GM18519 (cell line): Measurements from ENCODE around the gene PTPRM.

ENCODE experiments used
- ATAC-seq: cut with Tn5 transposase; IDR thresholded peaks from one replicate; pipeline ENCODE4 v1.9.1; 2021; ENCODE audit warnings: mild to moderate bottlenecking, moderate library complexity; ENCODE audit not compliant: unreplicated experiment, low FRiP score

PTPRM gene

GRCh38 chr18:8326763-8327394 is 759.8 kb downstream of the PTPRM start:
- no peak for ATAC-seq

GRCh38 chr18:8328126-8328525 is 761.0 kb downstream of the PTPRM start:
- no peak for ATAC-seq

GRCh38 chr18:8329186-8329771 is 762.2 kb downstream of the PTPRM start:
- no peak for ATAC-seq

- no peak for ATAC-seq
These were observed 763.5 kb downstream of the PTPRM start for GRCh38 chr18:8330575-8330974.

GRCh38 chr18:8332286-8332685 is 765.2 kb downstream of the PTPRM start:
- no peak for ATAC-seq

- ATAC-seq, result no peak
These were observed 766.8 kb downstream of the PTPRM start for GRCh38 chr18:8333961-8334360.

- no peak for ATAC-seq
These were observed 770.1 kb downstream of the PTPRM start for GRCh38 chr18:8337211-8337610.

GRCh38 chr18:8339210-8339609 is 772.1 kb downstream of the PTPRM start:
- no peak for ATAC-seq

- ATAC-seq, result no peak
These were observed 772.8 kb downstream of the PTPRM start for GRCh38 chr18:8339952-8340351.

- ATAC-seq, result no peak
These were observed 774.5 kb downstream of the PTPRM start for GRCh38 chr18:8341481-8342230.

- no peak for ATAC-seq
These were observed 781.1 kb downstream of the PTPRM start for GRCh38 chr18:8348051-8348720.

GRCh38 chr18:8349608-8350323 is 782.6 kb downstream of the PTPRM start:
- ATAC-seq, result no peak

GRCh38 chr18:8350628-8351027 is 783.5 kb downstream of the PTPRM start:
- ATAC-seq, result no peak

- no peak for ATAC-seq
These were observed 784.0 kb downstream of the PTPRM start for GRCh38 chr18:8351161-8351560.

- ATAC-seq, result no peak
These were observed 787.2 kb downstream of the PTPRM start for GRCh38 chr18:8354304-8354703.

GRCh38 chr18:8356001-8356400 is 788.9 kb downstream of the PTPRM start:
- ATAC-seq, result no peak

- no peak for ATAC-seq
These were observed 790.2 kb downstream of the PTPRM start for GRCh38 chr18:8357320-8357719.

- no peak for ATAC-seq
These were observed 791.1 kb downstream of the PTPRM start for GRCh38 chr18:8358033-8358765.

- ATAC-seq, result no peak
These were observed 792.0 kb downstream of the PTPRM start for GRCh38 chr18:8359076-8359475.

GRCh38 chr18:8359481-8359880 is 792.4 kb downstream of the PTPRM start:
- ATAC-seq, result no peak
